Sigmoid colon (tissue), 3 donors: ENCODE measurements around the gene NUDT3.

Experiments
- POLR2A ChIP-seq, 2 donors: fragments of 450-650 bp; IDR thresholded peaks; one replicate each; pipeline ENCODE4 v1.6.1; 2016; ENCODE audit warnings: antibody characterized with exemption in 2 of 2, mild to moderate bottlenecking in 2 of 2, moderate library complexity in 2 of 2
- TF ChIP-seq, protein P1 (sequence below), 4 experiments: fragments of 450-650 bp in 3 of 4; fragments of 200-600 bp in 1 of 4; IDR thresholded peaks; one replicate each; pipeline ENCODE4 v1.5.1; 2016 to 2019; ENCODE audit warnings: antibody characterized with exemption in 4 of 4, mild to moderate bottlenecking in 3 of 4, moderate library complexity in 2 of 4

DNA sequence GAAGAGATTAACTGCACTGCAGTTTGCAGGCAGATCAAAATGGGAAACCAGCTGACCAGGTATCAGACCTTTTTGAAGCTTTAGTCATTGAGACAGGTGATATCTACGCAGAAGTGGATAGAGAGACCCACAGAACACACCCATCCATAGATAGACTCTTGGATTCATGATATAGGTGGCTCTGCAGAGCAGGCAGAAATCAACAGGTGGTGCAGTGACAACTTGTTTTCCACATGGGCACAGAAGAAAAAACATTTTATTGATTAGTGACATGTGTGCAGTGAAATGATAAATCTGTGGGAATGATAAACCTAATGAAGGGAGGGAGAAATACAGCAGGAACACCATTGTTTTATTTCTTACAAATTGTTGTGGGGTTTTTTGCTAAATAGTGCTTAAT lies 45.2 kb downstream of the NUDT3 start:
- no peak for TF ChIP-seq POLR2A (IDR thresholded peaks at IDR 0.05)
- TF ChIP-seq, protein P1, sequence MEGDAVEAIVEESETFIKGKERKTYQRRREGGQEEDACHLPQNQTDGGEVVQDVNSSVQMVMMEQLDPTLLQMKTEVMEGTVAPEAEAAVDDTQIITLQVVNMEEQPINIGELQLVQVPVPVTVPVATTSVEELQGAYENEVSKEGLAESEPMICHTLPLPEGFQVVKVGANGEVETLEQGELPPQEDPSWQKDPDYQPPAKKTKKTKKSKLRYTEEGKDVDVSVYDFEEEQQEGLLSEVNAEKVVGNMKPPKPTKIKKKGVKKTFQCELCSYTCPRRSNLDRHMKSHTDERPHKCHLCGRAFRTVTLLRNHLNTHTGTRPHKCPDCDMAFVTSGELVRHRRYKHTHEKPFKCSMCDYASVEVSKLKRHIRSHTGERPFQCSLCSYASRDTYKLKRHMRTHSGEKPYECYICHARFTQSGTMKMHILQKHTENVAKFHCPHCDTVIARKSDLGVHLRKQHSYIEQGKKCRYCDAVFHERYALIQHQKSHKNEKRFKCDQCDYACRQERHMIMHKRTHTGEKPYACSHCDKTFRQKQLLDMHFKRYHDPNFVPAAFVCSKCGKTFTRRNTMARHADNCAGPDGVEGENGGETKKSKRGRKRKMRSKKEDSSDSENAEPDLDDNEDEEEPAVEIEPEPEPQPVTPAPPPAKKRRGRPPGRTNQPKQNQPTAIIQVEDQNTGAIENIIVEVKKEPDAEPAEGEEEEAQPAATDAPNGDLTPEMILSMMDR (IDR thresholded peaks at IDR 0.05): no peak
